GM12865 (cell line): Measurements from ENCODE around the gene UPF1.

Experiments
- DNase-seq: peaks from one replicate; pipeline ENCODE4 v3.0.0; 2010; ENCODE audit warnings: low read depth
- H3K4me3 ChIP-seq: 2 replicates; pipeline ENCODE4 v1.5.1; 2011; ENCODE audit warnings: mild to moderate bottlenecking, low read depth, low read length, control low read depth
- CTCF ChIP-seq: IDR thresholded peaks from 2 replicates; pipeline ENCODE4 v1.5.1; 2011; ENCODE audit warnings: low read length, control low read depth, low read depth, inconsistent platforms; ENCODE audit not compliant: insufficient read depth; ENCODE audit errors: missing control alignments

Gene UPF1

GRCh38 chr19:18799389-18799970 is 32.3 kb upstream of the UPF1 start:
- H3K4me3 ChIP-seq: no peak overlapping the region
- DNase-seq: no peak
- no peak for TF ChIP-seq CTCF

- TF ChIP-seq CTCF: no peak
- DNase-seq: no peak
- H3K4me3 ChIP-seq: no peak overlapping the region
These were observed 31.7 kb upstream of the UPF1 start for GRCh38 chr19:18800079-18800478.

GRCh38 chr19:18800636-18801035 is 31.1 kb upstream of the UPF1 start:
- no peak for DNase-seq
- H3K4me3 ChIP-seq: no peak overlapping the region
- no peak for TF ChIP-seq CTCF

GRCh38 chr19:18802354-18802753 is 29.4 kb upstream of the UPF1 start:
- no peak for DNase-seq
- H3K4me3 ChIP-seq: no peak overlapping the region
- TF ChIP-seq CTCF: no peak

- DNase-seq: no peak
- H3K4me3 ChIP-seq: no peak overlapping the region
- TF ChIP-seq CTCF: no peak
These were observed 28.1 kb upstream of the UPF1 start for GRCh38 chr19:18803550-18804138.

- TF ChIP-seq CTCF: no peak
- H3K4me3 ChIP-seq: no peak overlapping the region
- DNase-seq: no peak
These were observed 27.6 kb upstream of the UPF1 start for GRCh38 chr19:18804139-18804601.

GRCh38 chr19:18804643-18805042 is 27.1 kb upstream of the UPF1 start:
- H3K4me3 ChIP-seq: no peak overlapping the region
- no peak for DNase-seq
- TF ChIP-seq CTCF: no peak
